Measurements from ENCODE around the gene RNF144A.

Gene RNF144A

DNA sequence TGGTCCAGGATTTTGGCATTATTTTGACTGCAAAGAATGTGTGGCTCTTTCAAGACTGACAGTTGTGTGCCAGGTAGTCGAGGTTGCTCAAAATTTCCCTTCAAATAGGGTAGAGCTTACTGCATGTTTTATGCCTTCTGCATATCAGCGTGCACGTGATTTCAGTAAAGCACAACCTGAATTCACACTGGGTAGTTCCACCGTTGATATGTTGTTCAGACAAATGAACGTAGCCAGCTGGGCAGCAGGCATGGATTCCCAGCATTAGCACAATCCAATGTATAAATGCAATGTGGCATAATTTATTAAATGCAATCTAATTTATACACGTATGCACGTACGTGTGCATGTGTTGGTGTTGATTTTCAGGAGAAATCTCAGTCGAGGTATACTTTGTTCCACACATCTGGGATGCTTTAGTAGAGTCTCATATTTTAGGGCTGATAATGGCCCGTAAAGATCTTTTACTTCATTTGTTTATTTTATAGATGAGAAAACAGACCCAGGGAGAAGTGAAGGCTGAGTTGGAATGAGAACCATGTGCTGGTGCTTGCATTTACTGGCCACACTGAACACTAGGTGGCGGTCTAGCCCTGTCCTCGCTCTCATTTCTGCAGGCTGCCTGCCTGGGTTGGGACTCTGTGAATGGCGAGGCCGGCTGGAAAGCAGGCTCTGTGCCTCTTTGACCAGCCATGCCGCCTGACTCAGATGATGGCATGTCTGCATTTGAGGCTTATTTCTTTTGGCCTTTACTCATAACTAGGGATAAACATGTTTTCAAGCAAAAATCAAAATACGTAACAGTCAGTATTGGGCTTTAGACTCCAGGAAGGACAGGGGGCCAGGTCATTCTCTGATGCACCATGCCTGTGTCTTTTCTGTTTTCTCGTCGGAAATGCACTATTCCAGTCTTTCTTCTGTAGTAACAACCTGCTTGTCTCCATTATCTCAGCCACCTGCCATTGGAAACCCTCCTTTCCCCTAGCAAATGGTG is 120.4 kb downstream of the RNF144A start:
- peak in 50 of 56 donors; percentile 10 to 83 (median 58) for DNase-seq

DNA sequence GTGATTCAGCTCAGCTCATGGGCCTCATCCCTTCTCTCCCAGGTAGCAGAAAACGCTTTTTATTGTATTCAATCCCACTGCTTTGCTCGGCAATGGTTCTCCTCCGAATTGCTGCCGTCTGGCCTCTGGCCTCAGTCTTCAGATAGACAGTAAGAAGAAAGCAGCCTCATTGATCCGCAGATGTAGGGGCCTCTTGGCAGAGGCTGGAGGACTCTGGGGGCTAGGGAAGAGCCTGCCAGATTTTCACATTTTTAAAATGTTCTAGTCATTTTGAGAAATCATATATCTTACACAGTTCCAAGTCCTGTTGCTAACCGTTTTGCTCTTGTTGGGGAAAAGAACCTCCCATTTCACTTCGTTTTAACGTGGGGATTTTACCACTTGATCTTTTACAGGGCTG is 123.3 kb downstream of the RNF144A start:
- DNase-seq = no peak

DNA sequence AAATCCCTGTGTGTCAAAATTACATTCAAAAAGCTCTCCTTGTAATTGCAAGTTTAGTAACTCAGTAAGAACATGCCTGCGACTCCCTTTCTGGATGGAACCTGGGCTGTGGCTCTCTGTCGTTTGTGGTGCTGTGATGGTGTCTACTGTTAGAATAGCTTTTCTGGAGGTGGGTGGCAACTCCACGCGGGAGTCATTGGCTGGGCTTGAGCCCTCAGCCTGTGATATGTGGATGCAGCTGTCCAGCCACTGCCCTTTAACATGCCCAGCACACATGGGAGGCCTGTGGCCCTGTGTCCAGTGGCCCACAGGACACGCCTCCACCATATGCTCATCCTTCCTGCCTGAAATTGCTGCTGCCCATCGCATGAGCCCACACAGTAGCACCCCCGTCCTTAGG is 124.2 kb downstream of the RNF144A start:
- DNase-seq = no peak

DNA sequence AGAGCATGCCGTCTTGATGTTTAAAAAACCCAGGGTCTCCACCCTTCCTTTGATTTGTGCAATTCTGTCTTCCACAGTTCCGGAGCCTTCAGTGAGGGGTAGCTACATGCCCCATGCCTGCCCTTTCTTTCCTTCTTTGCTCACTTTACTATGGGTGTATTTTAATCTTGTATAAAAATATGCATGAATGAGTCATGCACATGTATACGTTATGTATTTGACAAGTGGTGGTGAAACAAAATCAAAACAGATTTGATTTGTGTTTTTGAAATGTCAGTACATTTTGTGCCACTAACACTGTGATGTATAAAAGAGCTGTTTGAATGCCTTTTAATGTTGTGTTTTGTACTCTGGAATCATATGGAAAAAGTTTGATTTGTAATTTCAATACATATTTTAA is 126.5 kb downstream of the RNF144A start:
- DNase-seq = no peak

DNA sequence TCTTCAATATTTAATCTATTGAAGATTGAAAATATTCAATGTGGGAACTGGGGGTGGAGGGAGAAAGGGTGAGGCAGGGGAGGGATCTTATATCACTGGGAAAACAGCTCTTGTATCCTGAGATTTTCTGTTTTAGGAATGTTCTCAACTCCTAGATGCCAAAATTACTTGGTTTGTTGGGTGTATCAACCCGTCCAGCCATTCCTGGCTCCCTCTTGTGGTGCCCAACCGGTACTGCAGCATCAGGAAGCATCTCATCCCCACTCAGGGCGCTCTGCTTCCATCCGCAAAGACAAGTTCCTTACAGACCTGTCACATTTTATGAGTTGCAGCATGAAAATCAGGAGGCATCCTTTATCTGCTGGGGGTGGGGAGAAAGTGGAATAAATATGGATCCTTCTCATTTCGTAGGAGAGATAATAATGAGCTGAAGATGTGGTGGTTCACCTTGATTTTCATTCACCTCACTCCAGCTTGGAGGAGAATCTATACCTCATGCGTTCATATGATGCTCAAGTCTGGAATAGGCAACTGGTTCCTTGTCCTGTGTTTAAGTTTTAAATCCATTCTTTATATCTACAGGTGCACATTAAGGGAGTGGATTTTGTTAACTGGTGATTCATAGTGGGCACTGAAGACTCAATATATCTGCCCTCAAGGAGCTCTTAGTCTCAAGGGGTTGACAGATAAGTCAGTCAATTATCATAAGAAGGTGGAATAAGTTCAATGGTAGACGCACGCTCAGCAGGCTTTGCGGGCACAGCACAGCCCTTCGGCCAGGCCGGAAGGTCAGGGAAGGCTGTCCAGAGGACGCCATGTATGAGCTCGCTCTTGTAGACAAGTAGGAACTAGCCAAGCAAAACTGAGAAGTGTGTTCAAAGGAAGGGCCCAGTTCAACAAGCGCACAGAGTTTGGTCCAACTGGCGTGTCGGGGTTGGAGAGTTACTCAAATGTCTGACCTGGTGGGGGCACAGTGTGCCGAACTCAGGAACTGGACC is 127.3 kb downstream of the RNF144A start:
- DNase-seq = peak in 42 of 56 donors; percentile 13 to 85 (median 41)

DNA sequence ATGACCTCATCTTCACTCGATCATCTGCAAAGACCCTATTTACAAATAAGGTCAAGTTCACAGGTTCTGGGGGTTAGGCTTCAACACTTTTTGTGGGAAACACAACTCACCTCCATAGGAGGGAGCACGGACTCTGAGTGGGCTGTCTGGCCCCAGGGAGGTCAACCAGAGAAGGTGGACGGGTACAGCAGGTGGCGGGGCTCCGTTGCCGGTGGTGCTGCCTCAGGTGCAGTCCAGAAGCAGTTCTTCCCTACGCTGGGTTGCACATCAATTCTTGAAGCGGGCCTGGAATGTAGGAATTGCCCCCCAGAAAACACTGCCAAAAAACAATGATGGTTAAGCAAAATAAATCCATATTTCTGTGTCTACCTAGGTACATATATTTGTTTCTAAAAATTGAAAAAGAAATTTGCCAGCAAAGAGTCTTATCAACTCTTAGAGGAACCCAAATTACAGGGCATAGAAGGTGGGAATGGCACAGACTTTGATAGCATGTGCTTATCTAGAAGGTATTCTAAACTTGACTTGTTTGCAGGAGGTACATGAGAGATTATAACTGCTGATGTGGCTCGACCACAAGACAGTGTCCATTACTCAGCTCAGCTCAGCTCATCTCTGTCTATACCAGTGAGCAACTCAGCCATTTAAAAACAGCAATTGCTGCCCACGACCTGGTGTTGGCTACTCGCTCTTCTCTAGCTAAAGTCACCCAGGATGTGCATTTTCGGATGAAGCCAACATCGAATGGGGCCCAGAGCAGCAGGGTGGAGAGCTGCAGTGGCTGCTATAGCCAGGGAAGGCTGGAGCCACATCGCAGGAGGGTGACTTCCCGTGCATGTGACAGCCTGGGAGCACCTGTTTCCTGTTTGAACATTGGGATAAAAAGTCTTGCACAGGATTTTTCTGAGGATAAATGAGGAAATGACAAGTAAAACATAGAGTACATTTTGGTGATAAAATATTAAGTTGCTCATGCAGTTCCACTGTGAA is 128.7 kb downstream of the RNF144A start:
- DNase-seq = no peak

DNA sequence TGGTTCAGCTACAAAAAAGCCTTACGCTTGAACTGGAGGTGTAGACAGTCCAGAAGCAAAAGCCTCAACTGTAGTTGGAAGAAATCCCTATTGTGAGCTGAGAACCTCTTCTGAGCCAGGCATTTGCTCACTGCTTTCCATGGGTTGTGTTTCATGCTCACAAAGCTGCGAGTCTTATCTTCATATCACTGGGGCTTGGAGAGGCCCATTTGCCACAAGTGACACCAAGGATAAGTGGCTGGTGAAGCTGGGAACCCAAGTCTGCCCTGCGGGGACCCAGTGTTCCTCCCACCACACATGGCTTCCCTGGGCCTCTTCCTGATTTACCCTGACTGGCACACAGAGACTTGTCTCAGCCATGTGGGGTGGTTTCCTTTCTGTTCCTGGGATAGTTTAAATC is 130.4 kb downstream of the RNF144A start:
- no peak for DNase-seq

DNA sequence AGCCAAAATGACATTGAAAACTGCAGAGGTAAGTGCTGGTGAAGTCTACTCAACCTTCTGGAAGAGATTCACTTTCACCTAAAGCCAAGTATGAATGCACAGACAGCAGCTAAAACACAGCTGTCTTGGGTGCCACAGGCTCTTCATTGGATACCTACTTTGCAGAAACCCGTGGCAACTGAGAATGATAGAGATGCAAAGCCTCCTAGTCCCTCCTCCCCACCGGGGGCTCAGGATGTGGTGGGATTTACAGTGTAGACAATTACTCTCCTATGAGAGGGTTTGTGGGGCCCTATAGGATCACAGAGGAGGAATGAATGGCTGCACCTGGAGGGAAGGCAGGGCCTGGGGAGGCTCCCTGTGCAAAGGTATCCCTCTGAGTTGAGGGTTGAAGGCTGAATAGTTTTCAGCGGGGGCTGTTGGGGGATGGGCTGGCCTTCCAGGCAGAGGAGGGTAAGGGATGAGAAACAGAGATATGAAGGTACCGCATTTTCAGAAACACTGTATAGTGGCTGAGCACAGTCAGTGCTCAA is 131.6 kb downstream of the RNF144A start:
- DNase-seq = no peak

DNA sequence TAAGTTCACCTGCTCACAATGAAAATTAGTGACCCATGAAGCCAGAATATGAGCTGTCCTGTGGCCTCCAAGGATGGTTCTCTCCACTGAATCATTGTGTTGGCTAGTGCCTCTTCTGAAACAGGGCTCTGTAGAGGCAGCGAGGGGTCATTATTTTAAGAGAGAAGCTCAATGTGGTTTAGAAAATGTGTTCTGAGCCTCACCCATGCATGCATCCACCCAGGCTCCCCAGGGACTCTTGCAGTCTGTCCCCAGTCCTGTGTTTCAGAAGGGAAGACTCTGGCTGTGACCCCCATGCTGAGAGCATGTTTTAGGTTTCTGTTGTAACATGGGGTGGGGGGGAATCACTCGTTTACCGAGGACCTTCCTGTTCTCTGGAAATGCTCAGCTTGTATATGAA is 135.2 kb downstream of the RNF144A start:
- DNase-seq = no peak

DNA sequence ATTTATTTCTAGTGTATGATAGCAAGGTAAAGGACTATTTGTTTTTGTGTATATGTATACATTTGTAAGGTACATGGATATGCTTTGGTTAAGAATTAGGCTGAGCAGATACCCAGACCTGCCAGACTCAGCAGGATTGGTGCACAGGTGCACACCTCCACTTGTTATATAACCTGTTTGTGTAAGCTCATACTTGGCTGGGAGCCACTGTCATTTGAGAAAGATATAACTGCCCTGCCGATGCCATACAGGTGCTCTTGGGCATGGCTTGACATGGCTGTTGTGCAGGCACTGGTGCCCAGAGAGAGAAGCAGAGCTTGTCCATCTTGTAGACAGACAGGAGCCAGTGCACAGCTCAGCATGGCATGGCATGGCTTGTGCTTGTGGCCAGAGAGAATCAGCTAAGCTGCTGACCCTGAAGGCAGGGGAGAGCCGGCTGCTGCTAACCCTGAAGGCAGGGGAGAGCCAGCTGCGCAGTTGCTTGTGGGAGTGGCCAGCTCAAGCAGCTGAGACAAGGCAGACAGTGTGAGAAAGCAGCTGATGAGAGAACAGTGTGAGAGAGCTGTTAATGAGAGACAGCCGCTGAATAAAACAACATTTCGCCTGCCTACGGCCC is 136.5 kb downstream of the RNF144A start:
- peak in 25 of 56 donors; percentile 3 to 68 (median 33) for DNase-seq

DNA sequence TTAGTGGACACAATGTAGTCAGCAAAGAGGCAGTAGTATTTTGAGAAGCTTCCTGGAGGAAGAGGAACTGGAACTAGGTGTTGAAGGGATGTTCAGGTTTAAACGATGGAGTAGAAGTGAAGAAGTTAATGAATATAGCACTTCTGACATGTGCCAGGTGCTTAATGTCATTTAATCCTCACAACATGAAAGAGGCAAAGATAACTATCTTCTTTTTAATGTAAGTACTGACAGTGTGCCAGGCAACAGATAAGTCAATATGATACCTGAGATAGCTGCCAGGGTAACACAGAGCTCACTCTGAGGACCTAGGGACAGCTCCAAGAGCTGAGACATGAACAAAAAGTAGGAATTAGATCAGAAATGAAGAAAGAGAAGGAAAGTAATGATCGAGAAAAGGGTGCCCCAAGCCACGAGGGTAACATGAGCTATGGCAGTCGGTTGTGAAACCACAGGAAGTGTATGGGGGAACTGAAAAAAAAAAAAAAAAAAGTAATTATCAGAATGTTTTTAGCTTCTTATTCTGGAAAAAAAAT is 140.7 kb downstream of the RNF144A start:
- DNase-seq = no peak

DNA sequence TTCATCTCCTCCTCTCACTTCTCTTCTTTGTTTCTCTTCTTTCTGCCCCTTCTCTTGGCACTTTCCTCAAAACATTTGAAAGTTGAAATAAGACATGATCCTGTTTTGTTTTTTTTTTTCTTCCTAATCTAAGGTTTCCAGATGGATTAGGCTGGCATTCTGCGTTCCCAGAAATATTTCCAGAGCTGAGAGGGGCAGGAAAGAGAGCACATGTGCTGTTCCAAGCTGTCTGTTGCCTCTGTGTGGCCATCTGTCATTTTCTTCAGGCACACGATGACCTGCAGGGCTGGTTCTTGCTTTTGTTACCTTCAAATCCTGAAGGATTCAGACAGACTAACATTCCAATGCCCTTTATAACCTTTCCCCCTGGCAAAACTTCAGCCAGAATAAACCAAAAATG is 142.9 kb downstream of the RNF144A start:
- DNase-seq = no peak

DNA sequence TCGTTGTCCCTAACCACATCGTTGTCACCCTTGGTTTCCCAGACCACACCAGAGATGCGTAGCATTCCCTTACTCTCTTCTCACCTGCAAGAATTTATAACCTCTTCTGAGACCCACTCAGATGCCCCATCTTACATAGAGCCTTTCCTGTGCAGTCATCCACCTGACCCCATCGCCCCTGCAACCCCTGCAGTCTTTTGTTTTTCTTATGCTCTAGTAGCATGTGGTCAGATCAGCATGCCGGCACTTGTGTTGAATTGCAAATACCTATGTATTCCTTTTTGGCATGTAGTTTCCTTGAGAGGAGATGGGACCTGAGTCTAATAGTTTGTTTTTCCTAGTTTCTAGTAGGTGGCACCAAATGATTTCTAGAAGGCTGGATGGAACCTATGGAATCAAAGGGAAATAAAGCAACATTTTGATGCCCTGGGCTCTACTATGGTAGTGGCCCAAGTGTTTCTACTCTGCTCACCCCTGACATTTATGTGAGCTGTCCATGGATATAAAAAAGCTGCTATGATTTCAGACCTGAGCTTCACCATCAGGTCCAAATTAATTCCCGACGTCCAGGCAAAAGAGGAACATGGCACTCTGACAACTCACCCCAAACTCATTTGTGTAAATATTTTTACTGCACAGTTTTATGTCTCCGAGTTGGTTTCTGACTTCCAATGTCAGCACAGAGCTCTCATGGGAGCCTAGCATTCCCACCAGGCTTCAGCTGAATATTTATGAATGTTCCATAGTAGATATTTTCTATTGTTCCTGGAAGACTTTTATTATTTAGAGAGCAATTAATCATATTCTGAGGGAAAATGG is 143.6 kb downstream of the RNF144A start:
- DNase-seq = no peak

DNA sequence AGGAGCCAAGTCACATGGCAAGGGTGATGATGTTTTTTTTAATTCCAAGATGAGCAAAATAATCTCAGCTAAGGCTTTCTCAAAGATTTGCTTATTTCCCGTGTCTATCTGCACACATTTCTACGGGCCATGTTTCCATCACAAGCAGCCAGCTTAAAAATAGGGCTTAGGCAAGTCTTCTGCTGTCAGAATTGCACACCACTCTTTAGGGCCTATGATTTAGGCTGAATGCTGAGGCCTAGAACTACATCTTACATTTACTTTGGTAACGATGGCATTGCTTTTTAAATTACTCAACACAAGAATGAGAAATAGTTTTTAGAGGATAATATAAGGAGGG is 144.2 kb downstream of the RNF144A start:
- DNase-seq = no peak

DNA sequence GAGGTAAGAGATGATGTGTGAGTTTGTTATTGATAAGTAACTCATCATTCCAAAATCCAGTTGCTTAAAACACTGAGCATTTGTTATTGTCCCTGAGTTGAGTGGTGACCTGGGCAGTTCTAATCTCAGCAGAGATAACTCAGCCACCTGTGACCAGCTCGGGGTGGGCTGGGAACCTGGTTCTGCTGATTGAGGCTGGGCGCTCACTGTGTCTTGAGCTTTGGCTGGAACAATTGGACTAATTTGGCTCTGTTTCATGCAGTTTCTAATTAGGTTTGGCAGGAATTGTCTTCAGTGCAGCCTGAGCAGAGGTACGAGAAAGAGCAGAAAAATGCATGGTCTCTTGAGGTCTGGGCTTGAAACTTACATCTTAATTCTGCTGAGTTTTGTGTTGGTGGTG is 144.7 kb downstream of the RNF144A start:
- DNase-seq = no peak

DNA sequence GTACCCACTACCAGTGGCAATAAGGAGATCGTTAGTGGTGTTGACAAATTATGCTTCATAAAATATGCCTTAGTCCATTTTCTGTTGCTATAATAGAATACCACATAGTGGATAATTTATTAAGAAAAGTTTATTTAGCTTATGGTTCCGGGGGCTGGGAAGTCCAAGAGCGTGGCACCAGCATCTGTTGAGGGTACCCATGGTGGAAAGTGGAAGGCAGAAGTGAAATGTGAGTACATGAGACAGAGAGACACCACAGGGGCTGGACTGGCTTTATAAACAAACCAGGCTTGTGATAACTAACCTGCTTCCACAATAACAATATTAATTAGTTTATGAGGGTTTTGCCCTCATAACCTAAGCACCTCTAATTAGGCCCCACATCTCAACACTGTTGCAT is 146.6 kb downstream of the RNF144A start:
- DNase-seq = no peak

DNA sequence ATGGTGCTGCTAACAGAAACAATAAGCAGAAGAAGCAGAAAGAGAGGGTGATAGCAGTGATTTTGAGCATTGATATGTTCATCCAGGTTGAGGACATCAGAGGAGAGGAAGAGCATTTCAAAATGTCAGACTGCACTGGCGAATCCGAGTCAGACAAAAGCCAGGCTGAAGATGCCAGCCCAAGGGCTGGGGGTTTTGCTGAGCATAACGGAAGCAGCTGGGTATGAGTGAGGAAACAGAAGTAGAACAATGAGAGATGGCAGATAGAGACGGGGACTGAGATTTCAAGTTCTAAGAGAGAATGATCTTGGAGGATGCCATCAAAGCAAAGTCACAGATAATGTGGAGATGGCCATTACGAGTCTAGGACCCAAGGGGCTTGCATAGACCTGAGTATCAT is 151.2 kb downstream of the RNF144A start:
- DNase-seq = no peak

DNA sequence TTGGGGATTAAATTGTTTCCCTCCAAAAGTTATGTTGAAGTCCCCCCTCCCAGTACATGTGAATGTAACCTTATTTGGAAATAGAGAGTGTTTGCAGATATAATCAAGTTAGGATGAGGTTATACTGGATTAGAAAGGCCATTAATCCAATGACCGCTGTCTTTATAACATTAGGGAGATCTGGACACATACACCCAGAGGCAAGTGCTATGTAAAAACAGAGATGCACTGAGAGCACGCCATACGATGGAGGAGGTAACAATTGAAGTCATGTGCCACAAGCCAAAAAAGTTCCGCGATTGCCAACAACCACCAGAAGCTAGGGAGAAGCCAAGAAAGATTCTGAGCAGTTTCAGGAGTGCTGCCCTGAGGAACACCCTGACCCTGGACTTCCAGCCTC is 153.3 kb downstream of the RNF144A start:
- no peak for DNase-seq

DNA sequence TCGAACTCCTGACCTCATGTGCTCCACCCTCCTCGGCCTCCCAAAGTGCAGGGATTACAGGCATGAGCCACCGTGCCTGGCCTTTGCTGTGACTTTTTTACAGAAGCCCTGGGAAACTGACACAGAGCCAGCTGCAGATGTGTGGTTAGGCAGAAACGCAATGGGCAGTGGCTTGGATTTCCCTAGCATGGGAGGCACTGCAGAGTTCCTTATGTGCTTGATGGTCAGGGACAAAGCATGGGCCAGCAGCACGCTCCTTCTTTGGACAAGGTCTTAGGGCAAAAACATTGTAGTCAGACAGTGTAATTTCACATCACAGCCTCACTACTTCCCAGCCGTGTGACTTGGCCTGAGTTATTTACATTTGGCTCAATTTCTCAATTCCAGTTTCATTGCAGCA is 153.9 kb downstream of the RNF144A start:
- no peak for DNase-seq

All from nucleus accumbens (tissue), 56 donors.